HG03575 (cell line): ENCODE data around the gene ATP8B1.
"Not testable (repeated sequence)": the region's sequence is repeated elsewhere in the genome, so short reads cannot be mapped to it uniquely, and the experiment has no call there.

Source experiments
- ATAC-seq: cut with Tn5 transposase; IDR thresholded peaks from one replicate; pipeline ENCODE4 v1.9.1; 2021; ENCODE audit not compliant: unreplicated experiment, insufficient number of reproducible peaks, low FRiP score; ENCODE audit errors: extremely low read depth

The ATP8B1 gene

DNA sequence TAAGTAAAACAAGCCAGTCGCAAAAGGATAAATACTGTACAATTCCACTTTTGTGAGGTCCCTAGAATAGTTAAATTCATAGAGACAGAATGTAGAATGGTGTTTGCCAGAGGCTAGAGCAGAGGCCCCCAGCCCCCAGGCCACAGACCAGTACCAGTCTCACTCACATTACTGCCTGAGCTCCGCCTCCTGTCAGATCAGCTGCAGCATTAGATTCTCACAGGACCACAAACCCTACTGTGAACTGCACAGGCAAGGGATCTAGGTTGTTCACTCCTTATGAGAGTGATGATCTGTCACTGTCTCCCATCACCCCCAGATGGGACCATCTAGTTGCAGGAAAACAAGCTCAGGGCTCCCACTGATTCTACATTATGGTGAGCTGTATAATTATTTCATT is 17.5 kb upstream of the ATP8B1 start:
- not testable (repeated sequence) for ATAC-seq

DNA sequence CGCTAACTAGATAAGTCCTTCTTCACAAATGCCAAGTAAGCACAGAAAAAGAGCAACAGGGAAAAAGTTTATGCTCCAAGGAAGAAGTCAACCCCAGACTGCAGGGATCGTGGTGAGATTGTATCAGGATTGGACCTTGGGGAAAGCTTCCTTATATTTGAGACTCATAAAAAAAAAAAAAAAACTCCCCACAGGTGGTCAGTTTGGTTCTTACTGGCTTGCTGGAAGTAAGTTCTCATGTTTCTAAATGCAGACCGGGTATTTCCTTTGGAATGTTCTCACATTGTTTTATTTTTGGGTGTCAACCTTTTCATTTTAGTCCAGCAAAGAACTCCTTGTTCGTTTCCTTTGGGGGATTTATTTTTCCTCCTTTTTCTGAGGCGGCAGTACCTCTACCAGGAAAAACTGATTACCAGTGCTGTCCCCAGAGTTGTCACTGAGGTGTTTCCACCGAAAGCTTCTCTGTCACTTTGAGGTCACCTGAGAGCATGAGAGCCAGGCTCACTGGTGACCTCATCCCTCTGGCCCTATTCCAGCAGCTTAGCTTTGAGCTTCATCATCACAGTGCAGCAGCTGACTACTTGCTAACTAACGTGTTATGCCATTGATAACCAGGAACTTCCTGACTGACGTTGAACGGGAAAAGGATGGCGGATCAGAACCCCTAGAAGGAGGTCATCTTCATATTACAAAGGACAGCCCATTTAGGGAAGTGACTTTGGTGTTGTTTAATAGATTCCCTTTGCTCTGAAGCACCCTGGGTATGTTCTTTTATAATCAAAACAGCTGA is 16.8 kb upstream of the ATP8B1 start:
- no peak for ATAC-seq

DNA sequence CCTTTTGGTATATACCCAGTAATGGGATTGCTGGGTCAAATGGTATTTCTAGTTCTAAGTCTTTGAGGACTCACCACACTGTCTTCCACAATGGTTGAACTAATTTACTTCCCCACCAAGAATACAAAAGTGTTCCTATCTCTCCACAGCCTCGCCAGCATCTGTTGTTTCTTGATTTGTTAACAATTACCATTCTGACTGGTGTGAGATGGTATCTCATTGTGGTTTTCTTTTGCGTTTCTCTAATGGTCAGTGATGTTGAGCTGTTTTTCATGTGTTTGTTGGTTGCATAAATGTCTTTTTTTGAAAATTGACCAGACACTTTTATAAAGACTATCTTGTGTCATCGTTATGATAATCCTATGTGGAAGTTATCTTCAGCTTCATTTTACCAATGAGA is 16.0 kb upstream of the ATP8B1 start:
- ATAC-seq = no peak

DNA sequence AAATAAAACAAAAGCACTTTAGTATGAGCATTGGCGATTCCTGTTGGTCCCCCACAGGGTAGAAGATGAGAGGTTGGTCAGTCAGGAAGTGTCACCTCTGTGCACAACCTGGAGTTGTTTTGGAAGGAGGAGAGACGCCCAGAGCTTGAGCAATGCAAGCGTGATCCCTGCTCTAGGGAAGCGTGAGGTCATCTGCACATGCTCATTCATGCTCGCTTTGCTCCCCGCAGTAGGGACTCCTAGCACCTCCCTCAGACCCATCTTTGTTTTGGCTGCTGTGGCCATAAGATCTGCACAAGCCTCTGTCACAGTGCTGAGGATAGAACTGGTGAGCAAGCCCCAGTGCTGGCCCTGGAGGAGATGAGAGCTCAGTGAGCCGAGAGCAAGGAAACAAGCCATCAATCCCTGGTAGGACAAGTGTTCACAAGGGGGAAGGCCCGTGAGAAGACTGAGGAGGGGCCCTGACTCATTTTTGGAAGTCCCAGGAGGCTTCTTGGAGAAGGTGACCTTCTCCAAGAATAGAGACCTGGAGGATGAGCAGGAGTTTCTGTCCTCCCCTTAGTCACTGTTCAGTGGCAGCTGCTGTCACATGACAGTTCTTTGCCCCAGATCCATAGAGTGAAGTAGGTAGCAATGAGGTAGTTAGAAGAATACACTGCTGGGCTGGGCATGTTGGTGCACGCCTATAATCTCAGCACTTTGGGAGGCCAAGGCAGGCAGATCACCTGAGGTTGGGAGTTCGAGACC is 13.3 kb upstream of the ATP8B1 start:
- ATAC-seq = no peak

DNA sequence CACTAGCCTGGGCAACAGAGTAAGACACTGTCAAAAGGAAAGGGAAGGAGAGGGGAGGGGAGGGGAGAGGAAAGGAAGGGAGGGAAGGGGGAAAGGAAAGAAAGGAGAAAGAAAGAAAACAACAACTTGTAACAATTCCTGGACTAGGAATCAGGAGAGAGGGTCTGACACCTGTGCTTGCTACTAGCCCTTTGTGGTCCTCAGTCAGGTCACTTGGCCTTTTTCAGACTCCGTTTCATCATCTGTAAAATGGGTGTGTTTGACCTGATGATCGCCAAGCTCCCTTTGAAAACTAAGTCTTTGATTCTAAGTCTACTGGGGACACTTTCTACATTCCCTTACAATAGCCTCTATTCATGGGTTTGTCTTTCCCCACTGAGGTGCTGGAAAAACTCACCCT is 11.4 kb upstream of the ATP8B1 start:
- no peak for ATAC-seq

DNA sequence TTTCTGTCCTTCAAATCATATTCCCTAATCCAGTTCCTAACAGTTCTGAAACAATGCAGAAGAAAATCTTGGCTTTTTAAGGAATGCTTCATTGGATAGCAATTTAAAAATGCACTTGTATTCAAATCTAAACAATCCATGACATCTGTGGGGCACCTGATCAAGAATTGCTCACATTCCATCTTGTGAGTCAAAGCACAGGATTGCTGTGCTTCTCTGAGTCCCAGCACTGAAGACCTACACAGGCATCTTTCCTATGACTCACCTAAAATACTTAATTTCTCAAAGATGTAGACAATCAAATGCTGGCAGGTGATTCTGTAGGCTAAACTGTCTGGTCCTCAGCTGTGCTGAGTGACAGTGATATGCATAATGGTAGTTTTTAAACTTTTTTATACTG is 10.1 kb upstream of the ATP8B1 start:
- no peak for ATAC-seq

DNA sequence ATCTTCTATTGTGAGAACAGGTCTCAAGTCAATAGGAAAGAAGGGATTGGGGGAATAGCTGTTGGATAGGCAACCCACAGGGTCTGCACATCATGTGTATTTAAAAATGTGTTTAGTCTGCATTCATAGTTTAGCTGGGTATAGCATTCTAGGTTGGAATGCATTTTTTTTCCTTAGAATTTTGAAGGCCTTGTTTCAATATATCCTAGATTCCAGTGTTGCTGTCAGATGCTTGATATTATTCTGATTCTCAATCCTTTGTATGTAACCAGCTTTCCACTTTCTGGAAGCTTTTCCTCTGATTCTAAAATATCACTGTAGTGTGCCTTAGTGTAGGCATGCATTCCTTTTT is 9.0 kb upstream of the ATP8B1 start:
- no peak for ATAC-seq

DNA sequence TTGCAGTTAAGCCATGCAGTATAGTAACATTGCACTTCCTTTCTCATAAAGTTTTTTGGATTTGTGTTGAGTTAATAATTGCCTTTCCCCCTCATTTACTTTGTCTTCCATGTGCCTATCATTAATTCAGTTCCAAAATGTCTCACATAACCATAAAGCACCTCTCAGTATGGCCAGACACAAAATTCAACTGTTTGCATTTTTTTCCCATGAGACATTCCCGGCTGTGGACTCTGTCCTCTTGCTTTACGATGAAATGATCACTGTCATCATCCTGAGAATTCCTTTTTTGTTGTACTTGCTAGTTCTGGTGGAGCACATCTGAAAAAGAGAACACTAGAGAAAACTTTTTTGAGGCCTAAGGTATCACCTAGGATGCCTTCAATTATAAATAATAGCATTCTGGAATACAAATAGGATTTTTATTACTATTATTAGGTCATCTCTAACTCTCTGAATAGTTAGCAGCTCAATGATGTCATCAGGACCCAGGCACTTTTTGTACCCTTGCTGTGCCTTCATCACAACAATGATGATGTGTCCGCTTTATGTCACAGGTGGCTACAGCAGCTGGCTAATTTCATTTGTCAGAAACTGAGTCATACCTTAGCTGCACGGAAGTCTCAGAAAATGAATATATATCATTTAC is 8.5 kb upstream of the ATP8B1 start:
- ATAC-seq = no peak

DNA sequence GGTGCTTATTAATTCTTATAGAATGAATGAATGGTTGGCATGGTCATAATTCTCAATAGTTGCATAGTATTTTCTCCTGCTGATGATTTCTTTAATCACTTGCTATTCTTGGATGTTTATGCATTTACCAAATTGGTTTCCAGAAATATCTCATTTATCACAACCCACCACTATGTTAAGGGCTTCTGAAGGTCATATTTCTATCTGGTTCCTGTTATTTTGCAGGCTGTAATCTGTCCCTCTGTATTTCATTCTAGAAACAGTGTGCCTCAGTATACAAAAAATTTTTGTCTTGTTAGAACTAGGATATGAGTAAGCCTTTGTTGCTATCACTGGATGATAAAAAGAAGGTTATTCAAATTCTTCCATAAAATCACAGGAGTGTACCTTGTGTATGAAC is 6.1 kb upstream of the ATP8B1 start:
- ATAC-seq = no peak

DNA sequence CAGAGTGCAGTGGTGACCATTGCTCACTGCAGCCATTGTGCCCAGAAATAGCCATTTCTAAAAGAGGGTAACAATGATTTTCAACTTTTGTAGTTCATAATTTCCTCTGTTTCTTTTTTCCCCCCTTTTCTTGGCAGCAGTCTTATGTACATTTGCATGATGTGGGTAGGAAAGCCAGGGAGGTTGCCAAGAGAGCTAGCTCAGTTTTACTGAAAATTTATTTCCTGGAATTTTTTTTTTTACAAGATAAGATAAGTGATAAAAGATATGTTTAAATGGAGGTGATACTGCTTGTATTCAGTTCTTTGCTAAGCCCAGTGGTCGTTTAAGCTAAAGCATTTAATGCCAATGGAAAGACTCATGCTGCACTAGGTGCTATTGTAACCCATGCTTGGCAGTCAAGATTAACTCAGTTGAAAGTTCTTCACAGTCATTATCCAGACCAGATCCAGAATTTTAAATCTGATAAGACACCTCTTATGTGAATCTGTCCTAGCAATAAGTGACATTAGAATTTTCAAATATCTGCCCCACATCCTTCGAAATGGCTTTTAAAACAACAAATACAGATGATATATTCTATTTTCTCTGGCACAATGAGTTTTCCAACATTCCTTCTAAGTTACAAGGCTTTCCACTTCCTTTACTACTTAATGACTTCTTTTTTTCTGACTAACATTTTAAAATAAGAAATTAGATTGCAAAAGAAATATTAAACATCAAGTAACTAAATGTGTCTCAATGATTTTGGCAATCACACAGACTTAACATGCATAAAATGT is 4.4 kb upstream of the ATP8B1 start:
- no peak for ATAC-seq

DNA sequence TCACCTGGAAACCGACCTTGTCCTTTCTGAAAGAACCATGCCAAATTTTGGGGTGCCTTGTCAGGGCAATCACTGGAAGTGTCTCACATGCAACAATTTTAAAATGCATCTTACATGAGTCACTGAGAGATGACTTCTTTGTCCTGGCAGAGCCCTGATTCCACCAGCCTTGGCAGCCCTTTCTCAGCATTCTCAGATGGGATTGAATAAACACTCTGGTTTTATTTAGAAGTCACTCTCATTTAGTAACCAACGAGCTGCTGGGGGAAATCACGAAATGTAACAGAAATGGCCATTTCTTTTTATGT is 3.8 kb upstream of the ATP8B1 start:
- ATAC-seq = no peak

DNA sequence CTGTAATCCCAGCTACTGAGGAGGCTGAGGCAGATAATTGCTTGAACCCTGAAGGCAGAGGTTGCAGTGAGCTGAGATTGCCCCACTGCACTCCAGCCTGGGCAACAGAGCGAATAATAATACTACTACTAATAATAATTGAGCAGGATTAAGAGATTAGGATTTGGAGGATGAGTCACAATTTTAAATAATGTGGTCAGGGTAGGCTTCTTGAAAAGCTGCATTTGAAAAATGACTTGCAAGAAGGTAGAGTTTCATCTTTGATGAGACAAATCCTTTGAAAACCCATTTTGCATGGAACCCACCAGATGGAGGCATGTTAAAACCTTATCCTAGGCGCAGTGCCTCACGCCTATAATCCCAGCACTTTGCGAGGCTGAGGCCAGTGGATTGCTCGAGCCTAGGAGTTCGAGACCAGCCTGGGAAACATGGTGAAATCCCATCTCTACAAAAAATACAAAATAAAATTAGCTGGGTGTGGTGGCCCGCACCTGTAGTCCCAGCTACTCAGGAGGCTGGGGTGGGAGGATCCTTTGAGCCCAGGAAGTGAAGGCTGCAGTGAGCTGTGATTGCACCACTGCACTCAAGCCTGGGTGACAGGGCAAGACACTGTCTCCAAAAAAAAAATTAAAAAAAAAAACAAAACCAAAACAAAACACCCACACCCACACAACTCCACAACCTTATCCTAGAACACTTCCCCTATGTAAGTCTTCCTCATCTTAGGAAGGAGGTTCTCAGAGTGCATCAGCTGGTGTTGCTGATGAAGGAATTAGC is 3.3 kb upstream of the ATP8B1 start:
- no peak for ATAC-seq

DNA sequence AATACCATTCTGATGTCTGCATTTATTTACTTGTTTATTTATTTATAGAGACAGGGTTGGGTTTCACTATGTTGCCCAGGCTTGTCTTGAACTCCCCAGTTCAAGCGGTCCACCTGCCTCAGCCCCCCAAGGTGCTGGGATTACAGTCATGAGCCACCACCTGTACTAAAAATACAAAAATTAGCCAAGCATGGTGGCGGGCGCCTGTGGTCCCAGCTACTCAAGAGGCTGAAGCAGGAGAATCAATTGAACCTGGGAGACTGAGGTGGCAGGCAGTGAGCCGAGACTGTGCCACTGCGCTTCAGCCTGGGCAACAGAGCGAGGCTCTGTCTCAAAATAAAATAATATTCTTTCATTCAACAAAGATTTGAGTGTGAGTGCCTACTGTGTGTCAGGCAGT is 2.0 kb upstream of the ATP8B1 start:
- no peak for ATAC-seq

DNA sequence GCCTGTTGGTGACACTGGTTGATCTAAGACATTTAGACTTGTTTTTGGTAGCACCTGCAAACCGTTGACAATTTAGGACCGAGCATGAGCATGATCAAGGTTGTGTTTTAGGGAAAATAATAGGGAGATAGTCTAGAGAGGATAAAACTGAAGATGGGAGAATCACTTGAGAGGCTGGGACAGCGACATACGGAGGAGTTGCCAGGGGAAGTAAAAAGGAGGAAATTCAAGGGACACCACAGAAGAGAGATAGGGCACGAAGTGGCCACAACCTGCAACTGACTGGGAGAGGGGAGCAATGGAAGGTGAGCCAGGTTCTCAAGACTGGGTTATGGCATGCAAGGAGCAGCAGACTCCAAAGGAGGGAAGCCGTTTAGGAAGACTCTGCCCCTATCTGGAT is 1.4 kb upstream of the ATP8B1 start:
- no peak for ATAC-seq

DNA sequence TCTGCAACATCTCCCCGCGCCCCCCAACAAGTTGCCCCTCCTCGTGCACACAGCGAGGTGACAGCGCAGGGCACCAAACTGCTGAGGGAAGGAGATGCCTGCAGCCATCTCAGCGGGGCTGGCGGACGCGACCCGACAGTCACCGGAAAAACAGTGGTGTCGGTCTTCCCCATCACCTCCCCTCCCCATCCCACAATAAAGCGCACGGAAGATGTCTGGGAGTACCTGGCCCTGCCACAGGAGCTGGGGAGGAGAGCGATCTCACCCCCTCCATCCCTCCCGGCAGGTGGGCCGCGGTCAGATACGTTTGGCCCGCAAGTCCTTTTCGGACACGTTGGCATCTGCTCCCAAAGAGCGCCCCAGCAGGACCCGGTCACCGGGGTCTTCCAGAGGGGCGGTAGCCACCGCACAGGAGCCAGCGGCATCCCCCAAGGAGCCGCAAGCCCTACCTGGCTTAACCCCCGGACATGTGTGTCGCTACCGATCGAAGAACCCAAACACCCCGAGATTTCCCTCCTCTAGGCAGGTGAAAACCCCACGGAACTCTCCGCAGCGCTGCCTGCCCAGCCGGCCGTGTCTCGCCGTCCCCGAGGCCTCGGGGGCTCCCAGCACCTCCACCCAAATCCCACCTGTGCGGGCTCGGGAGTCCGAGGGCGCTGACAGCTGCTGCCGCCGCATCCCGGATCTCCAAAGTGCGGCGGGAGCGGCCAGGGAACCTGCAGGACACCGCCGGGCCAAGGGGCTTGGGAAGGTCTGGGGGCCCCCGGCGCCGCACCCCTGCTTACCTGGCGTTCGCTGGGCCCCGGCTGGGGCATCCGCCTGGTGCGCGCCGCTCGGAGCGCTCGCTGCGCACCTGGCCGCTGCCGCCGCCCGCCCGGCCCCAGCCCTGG is 657 bp downstream of the ATP8B1 start:
- no peak for ATAC-seq

DNA sequence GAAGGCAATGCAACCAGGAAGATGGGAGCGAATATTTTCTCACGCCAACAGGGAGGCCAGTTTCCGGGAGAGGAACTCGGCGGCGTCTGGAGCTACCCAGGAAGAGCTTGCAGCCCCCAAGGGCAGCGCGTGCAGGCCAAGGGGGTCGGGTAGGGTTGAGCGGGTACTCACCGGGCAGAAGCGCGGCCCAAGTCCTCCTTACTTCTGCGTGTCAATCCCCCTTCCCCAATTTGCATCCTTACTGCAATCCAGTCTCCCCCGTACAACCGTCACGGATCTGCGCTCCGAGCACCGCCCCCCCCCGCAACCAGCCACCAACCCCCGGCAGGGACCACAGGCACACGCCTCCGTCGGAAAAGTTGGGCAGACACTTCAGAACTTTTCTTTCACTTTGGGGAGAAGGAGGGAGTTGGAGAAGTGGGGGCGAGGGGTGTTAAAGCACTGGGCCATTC is 1.3 kb downstream of the ATP8B1 start:
- no peak for ATAC-seq

DNA sequence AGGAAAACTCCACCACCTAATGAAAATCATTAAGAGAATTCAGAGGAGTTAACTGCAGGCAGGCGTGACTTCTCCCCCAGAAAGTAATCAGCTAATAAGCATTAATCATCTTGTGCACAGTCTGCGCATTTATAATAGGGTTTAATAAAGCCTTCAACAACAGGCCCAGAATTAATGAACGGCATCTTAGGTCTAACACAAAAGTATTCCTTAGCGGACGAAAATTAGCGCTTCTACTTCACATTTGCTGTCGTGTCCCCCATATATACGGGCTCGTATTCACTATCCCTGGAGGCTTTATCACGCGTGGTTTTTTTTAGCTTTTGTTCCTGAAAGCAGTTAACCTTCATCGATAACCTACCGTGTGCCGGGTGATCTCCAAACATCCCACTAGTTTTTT is 1.8 kb downstream of the ATP8B1 start:
- no peak for ATAC-seq
